HG03571 (cell line): ENCODE measurements around the gene R3HDML.
"Not testable (repeated sequence)": the region's sequence is repeated elsewhere in the genome, so short reads cannot be mapped to it uniquely, and the experiment has no call there.

Source experiments
- ATAC-seq: cut with Tn5 transposase; IDR thresholded peaks from one replicate; pipeline ENCODE4 v1.9.1; 2021; ENCODE audit not compliant: unreplicated experiment

R3HDML gene

GRCh38 chr20:44327748-44328147 lies 9.1 kb upstream of the R3HDML start:
- not testable (repeated sequence) for ATAC-seq

GRCh38 chr20:44328428-44328827 lies 8.4 kb upstream of the R3HDML start:
- no peak for ATAC-seq

- no peak for ATAC-seq
Observed at GRCh38 chr20:44331201-44331600, 5.6 kb upstream of the R3HDML start.

- no peak for ATAC-seq
Observed at GRCh38 chr20:44334306-44334705, 2.5 kb upstream of the R3HDML start.

GRCh38 chr20:44334709-44335108 lies 2.1 kb upstream of the R3HDML start:
- no peak for ATAC-seq

GRCh38 chr20:44335675-44336074 lies 1.2 kb upstream of the R3HDML start:
- ATAC-seq, result no peak

GRCh38 chr20:44336086-44336485 lies 757 bp upstream of the R3HDML start:
- ATAC-seq, result no peak

- no peak for ATAC-seq
Observed at GRCh38 chr20:44342248-44342647, 5.4 kb downstream of the R3HDML start.

GRCh38 chr20:44343162-44343675 lies 6.4 kb downstream of the R3HDML start:
- no peak for ATAC-seq

- no peak for ATAC-seq
Observed at GRCh38 chr20:44344723-44345122, 7.9 kb downstream of the R3HDML start.

GRCh38 chr20:44345147-44345546 lies 8.3 kb downstream of the R3HDML start:
- ATAC-seq, result no peak

GRCh38 chr20:44345941-44346340 lies 9.1 kb downstream of the R3HDML start:
- ATAC-seq, result not testable (repeated sequence)

- no peak for ATAC-seq
Observed at GRCh38 chr20:44348168-44348659, 11.4 kb downstream of the R3HDML start.

- ATAC-seq, result no peak
Observed at GRCh38 chr20:44349349-44349748, 12.5 kb downstream of the R3HDML start.

- no peak for ATAC-seq
Observed at GRCh38 chr20:44350567-44350966, 13.7 kb downstream of the R3HDML start.

- ATAC-seq, result no peak
Observed at GRCh38 chr20:44354979-44355497, 18.2 kb downstream of the R3HDML start.

GRCh38 chr20:44355498-44356352 lies 18.9 kb downstream of the R3HDML start, which contains the start of gene HNF4A:
Gene HNF4A, plus strand, starts transcription at chr20:44355699. Its CDS starts 106 bp downstream, at chr20:44355805.
- no peak for ATAC-seq

- no peak for ATAC-seq
Observed at GRCh38 chr20:44356353-44356723, 19.5 kb downstream of the R3HDML start.

GRCh38 chr20:44357020-44357419 lies 20.2 kb downstream of the R3HDML start:
- ATAC-seq, result no peak

- ATAC-seq, result no peak
Observed at GRCh38 chr20:44357555-44358125, 20.8 kb downstream of the R3HDML start.

- no peak for ATAC-seq
Observed at GRCh38 chr20:44358776-44359175, 21.9 kb downstream of the R3HDML start.

GRCh38 chr20:44360221-44360620 lies 23.4 kb downstream of the R3HDML start:
- ATAC-seq, result no peak
